HG03097 (cell line): ENCODE data around the gene AP5B1.
A peak's percentile ranks its signal among the peaks of the same experiment; 100 is the strongest.

ENCODE experiments used
- ATAC-seq: cut with Tn5 transposase; IDR thresholded peaks from one replicate; pipeline ENCODE4 v1.9.1; 2021; ENCODE audit not compliant: unreplicated experiment, low FRiP score

The AP5B1 gene

DNA sequence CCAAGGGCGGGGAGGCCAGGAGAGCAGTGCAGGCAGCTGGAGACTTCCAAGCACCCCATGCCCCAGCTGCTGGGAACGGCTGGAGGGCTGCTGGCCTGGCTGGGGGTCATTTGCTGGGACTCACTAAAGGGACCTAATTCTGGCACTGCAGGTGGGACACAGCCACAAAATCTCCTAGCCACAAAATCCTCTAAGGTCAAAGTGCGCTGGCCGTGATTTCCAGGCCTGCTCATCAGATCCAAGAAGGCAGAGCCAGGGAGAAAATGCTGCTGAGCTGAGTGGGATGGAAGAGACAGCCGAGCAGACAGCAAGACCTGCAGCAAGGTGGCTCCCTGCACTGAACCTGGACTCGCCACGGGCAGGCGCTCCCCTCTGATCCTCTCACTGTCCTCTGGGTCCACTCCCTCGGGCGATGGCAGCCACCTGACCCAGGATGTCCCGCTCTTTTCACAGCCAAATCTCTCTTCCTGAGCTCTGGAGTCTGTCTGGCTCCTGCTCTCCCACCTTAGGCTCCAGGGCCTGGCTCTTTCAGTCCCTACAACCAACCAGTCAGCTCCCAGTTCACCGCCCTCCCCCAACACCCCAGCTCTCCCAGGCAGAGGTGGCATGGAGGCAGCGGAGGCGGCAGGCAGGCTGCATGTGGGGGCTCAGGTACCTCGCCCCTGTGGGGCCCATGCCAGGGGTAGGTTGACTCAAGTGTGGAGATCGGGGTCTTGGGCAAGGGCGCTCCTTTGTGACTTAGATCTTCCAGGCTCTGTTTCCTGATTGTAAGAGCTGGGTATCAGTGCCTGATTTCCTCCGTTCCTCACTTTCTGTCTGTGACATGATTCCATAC is 20.6 kb upstream of the AP5B1 start:
- no peak for ATAC-seq

DNA sequence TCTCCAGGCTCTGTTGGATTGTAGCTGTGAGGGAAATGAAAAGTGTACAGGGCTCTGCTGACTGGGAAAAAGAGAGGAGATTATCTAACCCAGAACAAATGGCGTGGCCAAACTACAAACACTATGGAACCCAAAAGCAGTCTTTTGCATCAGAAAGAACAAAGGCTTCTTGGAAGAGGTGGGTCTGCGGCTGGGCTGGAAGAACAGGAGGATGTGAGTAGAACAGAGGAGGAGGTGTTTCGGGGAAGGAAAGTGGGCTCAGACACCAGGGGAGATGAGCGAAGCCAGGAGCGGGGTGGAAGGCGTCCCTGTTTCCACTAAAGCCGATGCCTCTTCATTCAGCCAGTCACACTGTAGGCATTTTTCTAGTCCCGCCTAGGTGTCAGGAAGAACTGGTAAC is 18.1 kb upstream of the AP5B1 start:
- no peak for ATAC-seq

DNA sequence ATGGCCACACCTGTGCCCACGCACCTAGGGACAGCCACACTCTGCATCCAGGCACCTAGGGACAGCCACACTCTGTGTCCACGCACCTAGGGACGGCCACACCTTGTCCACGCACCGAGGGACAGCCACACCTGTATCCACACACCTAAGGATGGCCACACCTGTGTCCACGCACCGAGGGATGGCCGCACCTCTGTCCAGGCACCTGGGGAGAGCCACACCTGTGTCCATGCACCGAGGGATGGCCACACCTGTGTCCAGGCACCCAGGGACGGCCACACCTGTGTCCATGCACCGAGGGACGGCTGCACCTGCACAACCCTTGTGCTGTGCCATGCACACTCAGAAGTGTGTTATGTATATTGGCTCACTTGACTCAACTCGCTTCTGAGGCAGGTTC is 16.9 kb upstream of the AP5B1 start:
- no peak for ATAC-seq

- no peak for ATAC-seq
Measured at GRCh38 chr11:65796726-65797601, 16.2 kb upstream of the AP5B1 start.

GRCh38 chr11:65794570-65795510 is 14.1 kb upstream of the AP5B1 start:
- ATAC-seq: no peak

GRCh38 chr11:65793625-65794400 is 13.0 kb upstream of the AP5B1 start:
- ATAC-seq: no peak

DNA sequence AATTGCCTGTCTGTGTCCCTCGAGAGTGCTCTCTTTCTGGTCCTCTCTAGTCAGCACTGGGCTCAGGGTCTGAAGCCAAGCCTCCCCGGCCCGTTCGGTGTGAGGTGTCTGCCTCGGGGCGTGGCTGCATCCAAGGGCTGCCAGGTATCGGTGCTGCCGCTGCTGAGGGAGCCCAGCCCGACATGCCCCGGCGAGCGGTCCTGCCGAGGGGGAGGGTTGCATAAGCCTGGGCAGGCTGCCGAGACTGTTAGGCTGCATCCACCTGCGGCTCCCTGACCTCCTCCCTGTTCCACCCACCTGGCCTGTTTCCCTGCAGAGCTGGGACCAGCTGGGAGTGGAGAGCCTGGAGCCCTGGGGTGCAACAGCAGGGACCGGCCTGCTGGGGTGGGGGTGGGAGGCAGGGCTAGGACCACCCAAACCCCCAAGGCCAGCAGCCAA is 12.4 kb upstream of the AP5B1 start:
- no peak for ATAC-seq

GRCh38 chr11:65792456-65792855 is 11.7 kb upstream of the AP5B1 start:
- ATAC-seq: no peak

- ATAC-seq: peak; percentile 76
Measured at GRCh38 chr11:65791719-65792213, 11.0 kb upstream of the AP5B1 start.

DNA sequence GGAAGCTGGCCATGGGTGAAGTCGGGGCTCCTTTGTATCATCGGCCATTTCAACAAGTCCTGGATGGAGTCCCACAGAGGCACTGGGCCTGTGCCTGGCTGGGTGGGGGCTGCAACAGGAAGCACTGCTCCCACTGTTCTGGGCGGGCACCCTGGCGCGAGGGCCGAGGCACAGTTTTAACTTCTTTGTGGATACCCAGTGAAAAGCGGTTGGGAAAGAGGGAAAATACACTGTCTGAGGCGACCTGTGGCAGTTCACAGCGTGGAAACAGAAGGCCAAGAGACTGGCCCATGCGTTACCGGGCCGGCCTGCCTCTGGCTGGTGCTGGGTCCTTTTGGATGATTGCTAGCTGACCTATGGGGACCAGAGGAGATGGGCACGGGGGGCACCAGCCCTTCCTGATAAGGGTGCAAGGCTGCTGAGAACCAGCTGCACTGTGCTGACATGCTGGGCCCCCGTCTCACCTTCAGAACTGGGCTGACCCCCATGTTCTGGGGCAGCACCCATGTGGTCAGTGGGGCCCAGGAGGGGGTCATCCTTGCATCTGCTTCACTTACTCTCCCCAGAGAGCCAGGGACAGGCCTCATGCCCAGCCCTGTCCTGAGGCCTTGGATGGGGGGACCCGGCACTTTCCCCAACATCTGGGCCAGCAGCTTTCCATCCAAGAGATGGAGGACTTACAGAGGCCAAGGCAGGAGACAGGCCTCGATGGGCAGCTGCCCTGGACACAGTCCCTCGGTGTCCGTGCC is 10.3 kb upstream of the AP5B1 start:
- no peak for ATAC-seq

DNA sequence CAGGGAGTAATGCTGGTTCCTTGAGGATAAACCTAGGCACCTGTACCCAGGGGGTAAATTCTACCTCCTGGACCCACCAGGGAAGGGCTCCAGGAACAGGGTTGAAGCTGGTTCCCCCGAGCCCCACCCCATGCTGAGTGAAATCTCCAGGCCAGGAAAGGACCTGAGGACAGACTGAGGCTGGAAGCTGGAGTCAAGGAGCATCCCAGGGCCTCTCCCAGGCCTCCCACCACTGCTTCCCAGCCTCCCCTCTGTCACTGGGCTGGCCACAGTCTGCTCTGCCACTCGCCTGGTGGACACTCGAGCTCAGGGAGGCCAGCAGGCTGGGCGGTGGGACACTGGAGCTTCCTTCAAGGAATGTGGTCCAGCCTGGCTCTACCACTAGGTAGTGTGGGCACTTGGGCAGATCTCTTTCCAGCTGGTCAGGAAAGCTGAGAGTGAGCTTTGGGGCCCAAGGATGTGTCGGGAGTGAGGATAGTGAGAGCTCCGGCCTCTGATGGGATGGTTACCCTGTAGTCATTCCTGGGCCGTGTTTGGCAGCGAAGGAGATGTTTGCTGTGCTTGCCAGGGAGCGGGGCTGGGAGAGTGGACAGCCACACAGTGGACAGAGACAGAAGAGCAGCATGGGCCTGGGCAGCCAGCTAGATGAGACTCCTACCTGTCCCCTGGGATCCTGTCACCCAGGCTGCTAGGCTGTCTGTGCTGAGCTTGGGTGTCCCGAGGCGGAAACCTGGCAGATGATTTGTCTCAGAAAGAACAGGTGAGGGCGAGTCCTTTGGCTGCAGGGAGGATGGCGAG is 9.5 kb upstream of the AP5B1 start:
- ATAC-seq: no peak

DNA sequence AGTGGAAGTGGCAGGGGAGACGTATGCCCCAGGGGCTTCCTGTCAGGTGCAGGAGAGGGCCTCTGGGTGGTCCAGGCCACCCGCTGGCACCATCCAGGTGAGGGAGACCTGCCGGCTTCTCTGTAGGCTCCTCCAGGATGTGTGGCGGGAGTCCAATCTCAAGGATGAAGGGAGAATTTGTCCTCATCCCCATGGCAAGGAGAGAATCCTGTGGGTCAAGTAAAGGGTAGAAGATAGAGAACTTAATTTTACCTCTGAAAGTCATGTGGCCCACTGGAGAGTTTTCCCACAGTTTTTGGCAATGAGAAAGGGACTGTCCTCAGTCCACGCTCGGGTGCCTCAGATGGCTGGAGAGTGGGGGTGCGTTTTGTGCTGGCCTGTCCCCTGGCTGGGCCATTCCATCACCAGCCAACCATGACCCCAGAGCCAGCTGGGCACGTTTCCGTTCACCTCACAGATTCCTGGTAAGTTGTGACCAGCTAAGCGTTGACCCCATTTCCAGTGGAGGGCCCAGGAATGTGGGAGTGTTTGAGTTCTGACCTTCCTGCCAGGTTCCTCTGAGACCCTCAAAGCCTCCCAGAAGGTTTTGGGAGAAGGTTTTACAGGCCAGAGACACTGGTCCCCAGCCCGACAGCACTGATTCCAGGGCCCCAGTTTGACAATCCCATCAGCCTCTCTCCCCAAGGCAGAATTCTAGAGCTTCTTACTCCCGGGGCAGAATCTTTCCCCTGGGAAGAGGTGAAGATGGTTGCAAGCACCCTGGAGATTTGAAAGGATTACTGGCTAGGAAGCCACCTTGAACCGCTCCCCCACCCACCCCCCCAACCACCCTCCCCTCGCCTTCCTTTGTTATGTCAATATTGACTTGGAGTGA is 8.7 kb upstream of the AP5B1 start:
- ATAC-seq: no peak

- no peak for ATAC-seq
Measured at GRCh38 chr11:65788821-65789220, 8.0 kb upstream of the AP5B1 start.

DNA sequence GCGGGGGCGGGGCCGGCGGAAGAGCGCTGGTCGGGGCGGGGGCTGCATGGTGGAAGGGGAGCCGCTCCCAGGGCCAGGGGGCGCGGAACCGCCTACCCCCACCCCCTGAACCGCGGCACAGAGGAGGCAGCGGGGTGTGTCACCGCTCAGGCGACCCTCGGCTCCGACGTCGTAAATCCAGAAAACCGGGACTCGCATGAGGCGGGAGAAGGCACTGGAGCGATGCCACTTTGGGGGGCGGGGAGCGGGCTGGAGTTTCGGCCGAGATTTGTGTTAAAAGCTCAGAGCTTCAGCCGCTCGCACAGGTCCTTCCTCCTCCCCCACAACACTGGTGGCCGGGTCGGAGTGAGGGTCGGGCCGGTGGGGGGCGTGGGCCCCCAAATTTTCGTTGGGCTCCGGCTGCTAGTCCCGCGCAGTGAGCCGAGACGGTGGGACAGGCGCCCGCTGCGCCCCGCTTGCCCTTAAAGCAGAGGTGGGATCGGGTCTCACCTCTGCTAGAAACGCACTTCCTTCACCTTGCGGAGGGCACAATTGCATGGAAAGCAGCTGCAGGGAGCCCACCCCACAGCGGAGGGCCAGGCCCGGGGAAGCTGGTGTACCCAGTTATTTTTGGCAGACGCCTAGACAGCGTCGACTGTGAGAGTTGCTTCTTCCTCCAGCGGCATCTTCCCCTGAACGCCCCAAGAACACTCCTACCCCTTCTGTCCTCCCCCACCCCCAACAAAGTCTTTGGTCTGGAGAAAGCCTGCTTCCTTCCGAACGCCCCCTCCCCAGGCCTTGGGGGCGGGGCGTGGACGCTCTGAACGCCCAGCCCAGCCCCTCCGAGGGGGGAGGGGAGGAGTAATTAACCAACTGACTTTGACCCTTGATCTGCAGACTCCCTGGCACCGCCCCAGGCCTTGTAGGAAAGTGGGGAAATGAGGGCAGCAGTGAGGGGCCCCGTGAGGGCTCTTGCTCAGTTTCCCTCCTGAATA is 7.2 kb upstream of the AP5B1 start:
- ATAC-seq: no peak

DNA sequence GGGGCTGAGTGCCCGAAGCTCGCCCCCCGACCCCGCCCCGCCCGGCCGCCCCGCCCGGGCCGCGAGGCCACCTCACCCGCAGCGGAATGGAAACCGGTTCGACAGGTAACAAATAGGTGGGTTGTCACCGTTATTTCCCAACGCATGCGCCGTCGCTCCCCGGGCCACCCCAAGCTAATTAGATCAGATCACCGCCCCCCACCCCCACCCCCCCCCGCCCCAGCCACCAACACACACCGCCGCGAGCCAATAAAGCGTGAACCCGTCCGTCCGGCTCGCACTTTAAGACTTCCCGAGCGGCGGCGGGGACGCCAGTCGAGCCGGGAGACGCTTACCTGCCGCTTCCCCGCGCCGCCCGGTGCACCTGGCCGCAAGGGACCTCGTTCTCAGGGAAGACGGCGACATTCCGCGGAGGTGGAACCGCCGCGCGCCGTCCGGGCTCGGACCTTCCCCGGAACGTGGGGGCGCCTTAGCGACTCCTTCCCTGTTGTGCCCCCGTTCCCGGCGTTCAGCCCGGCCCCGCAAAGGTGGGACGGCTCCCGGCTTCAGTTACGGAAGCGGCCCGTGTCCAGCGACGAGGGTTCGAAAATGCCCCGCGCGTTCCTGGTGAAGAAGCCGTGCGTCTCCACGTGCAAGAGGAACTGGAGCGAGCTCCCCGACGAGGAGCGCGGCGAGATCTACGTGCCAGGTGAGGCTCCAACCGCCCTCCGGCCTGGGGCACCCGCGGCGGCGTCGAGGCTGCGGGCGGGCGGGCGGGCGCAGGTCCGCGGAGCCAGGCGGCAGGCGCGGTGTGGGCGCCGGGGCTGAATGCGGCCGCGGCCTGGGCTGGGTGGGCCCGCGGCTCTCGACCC is 6.2 kb upstream of the AP5B1 start, which contains the start of gene OVOL1:
Gene OVOL1, plus strand, starts transcription at position 278 of the 851 bp plus-strand sequence. Its CDS starts 311 bp downstream, at position 589.
- no peak for ATAC-seq
